Neural cell (in vitro differentiated cells): ENCODE measurements around the gene LARGE1. TPM values are rescaled to one million over a fixed set of nuclear protein-coding genes. Genes with fewer than 3 reads are reported as not detected.

ENCODE experiments used
- H2AFZ ChIP-seq: fragments of 200-600, 300-800 bp; sonication (generic), shearing (Covaris generic); 2 replicates; pipeline ENCODE4 v1.6.0; 2014; ENCODE audit warnings: low read depth, mild to moderate bottlenecking, antibody characterized with exemption, low read length, moderate library complexity
- H3F3A ChIP-seq: fragments of 200-600 bp; shearing (Covaris generic); 2 replicates; pipeline ENCODE4 v1.6.1; 2016; ENCODE audit warnings: mild to moderate bottlenecking, moderate library complexity, mixed read lengths, antibody characterized with exemption, low read length; ENCODE audit not compliant: insufficient read depth, poor library complexity, severe bottlenecking
- H3K27ac ChIP-seq: fragments of 200-600, 300-800 bp; sonication (generic), shearing (Covaris generic); 2 replicates; pipeline ENCODE4 v1.5.1; 2014; ENCODE audit warnings: mild to moderate bottlenecking, low read length, moderate library complexity
- H3K27me3 ChIP-seq: fragments of 300-800, 200-600 bp; sonication (generic), shearing (Covaris generic); 2 replicates; pipeline ENCODE4 v1.6.0; 2014; ENCODE audit warnings: mild to moderate bottlenecking, low read depth, low read length, moderate library complexity; ENCODE audit not compliant: insufficient read depth
- H3K36me3 ChIP-seq: fragments of 300-800, 200-600 bp; sonication (generic), shearing (Covaris generic); 2 replicates; pipeline ENCODE4 v1.5.1; 2014; ENCODE audit warnings: mild to moderate bottlenecking, antibody characterized with exemption, low read length, moderate library complexity; ENCODE audit not compliant: insufficient read depth
- H3K4me2 ChIP-seq: fragments of 300-800, 200-600 bp; sonication (generic), shearing (Covaris generic); 2 replicates; pipeline ENCODE4 v1.6.0; 2014; ENCODE audit warnings: mild to moderate bottlenecking, low read length
- H3K4me3 ChIP-seq: fragments of 300-800, 200-600 bp; sonication (generic), shearing (Covaris generic); 2 replicates; pipeline ENCODE4 v1.5.1; 2014; ENCODE audit warnings: mild to moderate bottlenecking, low read length, moderate library complexity
- H3K79me2 ChIP-seq: fragments of 200-600 bp; shearing (Covaris generic); replicated peaks from 2 replicates; pipeline ENCODE4 v1.6.0; 2014; ENCODE audit warnings: mild to moderate bottlenecking, low read length, moderate library complexity; ENCODE audit not compliant: insufficient read depth
- H3K9ac ChIP-seq: fragments of 300-800, 200-600 bp; sonication (generic), shearing (Covaris generic); 2 replicates; pipeline ENCODE4 v1.6.1; 2016; ENCODE audit warnings: mild to moderate bottlenecking, low read length, mixed read lengths
- H3K9me2 ChIP-seq: fragments of 200-600 bp; shearing (Covaris generic); 2 replicates; pipeline ENCODE4 v1.6.1; 2016; ENCODE audit warnings: mild to moderate bottlenecking, low read length, mixed read lengths; ENCODE audit not compliant: insufficient read depth
- H3K9me3 ChIP-seq: fragments of 200-600, 300-800 bp; sonication (generic), shearing (Covaris generic); 2 replicates; pipeline ENCODE4 v1.6.1; 2016; ENCODE audit warnings: mild to moderate bottlenecking, mixed run types, low read length, moderate library complexity, mixed read lengths
- H4K20me1 ChIP-seq: fragments of 200-600 bp; shearing (Covaris generic); 2 replicates; pipeline ENCODE4 v1.6.1; 2016; ENCODE audit warnings: mild to moderate bottlenecking, mixed run types; ENCODE audit not compliant: insufficient read depth
- CTCF ChIP-seq: fragments of 450-650 bp; IDR thresholded peaks from 2 replicates; pipeline ENCODE4 v1.5.1; 2014; ENCODE audit warnings: antibody characterized with exemption, mild to moderate bottlenecking, moderate library complexity; ENCODE audit not compliant: poor library complexity, severe bottlenecking
- EP300 ChIP-seq: fragments of 450-650 bp; conservative IDR thresholded peaks from 2 replicates; pipeline ENCODE4 v1.6.1; 2014; ENCODE audit warnings: antibody characterized with exemption, mild to moderate bottlenecking, moderate library complexity; ENCODE audit not compliant: poor library complexity, severe bottlenecking
- EZH2 ChIP-seq: fragments of 200-600, 300-800 bp; shearing (Covaris generic), sonication (generic); IDR thresholded peaks from 2 replicates; pipeline ENCODE4 v1.6.1; 2014; ENCODE audit warnings: antibody characterized with exemption, low read length, borderline replicate concordance, mild to moderate bottlenecking; ENCODE audit not compliant: insufficient read depth, poor library complexity, severe bottlenecking
- MXI1 ChIP-seq: fragments of 450-650 bp; conservative IDR thresholded peaks from 2 replicates; pipeline ENCODE4 v1.6.1; 2014; ENCODE audit warnings: antibody characterized with exemption, mild to moderate bottlenecking; ENCODE audit not compliant: poor library complexity, severe bottlenecking
- POLR2AphosphoS5 ChIP-seq: IDR thresholded peaks from 2 replicates; pipeline ENCODE4 v1.6.1; 2012
- RAD21 ChIP-seq: fragments of 450-650 bp; conservative IDR thresholded peaks from 2 replicates; pipeline ENCODE4 v1.6.1; 2014; ENCODE audit warnings: antibody characterized with exemption, mild to moderate bottlenecking, moderate library complexity
- SMC3 ChIP-seq: fragments of 450-650 bp; conservative IDR thresholded peaks from 2 replicates; pipeline ENCODE4 v1.6.1; 2014; ENCODE audit warnings: antibody characterized with exemption, mild to moderate bottlenecking, moderate library complexity; ENCODE audit not compliant: poor library complexity
- TAF1 ChIP-seq: IDR thresholded peaks from 2 replicates; pipeline ENCODE4 v1.6.1; 2012; ENCODE audit warnings: low read depth
- polyA plus RNA-seq: library from polyadenylated mRNA; depleted of rRNA; stranded (reverse); fragments of >200 nt; gene quantifications from 2 replicates; pipeline ENCODE4 v1.2.3, GENCODE V29; 2014
- TF ChIP-seq, protein P1 (sequence below): IDR thresholded peaks from 2 replicates; pipeline ENCODE4 v1.6.1; 2012; ENCODE audit warnings: borderline replicate concordance

LARGE1 gene
- polyA plus RNA-seq, 1 donor from 2014 or later, result 27.5 TPM

GRCh38 chr22:33883961-33884808 is 36.1 kb downstream of the LARGE1 start:
- no peak overlapping the region for H3K4me3 ChIP-seq
- no peak overlapping the region for H2AFZ ChIP-seq
- no peaks in the 10 kb centered on the region for H3K27me3 ChIP-seq
- H3F3A ChIP-seq, result no peaks in the 10 kb centered on the region
- TF ChIP-seq RAD21 (no peak), EP300 (no peak), CTCF (no peak), EZH2 (no peak), SMC3 (no peak), POLR2AphosphoS5 (no peak), TAF1 (no peak), MXI1 (no peak)
- TF ChIP-seq, protein P1, sequence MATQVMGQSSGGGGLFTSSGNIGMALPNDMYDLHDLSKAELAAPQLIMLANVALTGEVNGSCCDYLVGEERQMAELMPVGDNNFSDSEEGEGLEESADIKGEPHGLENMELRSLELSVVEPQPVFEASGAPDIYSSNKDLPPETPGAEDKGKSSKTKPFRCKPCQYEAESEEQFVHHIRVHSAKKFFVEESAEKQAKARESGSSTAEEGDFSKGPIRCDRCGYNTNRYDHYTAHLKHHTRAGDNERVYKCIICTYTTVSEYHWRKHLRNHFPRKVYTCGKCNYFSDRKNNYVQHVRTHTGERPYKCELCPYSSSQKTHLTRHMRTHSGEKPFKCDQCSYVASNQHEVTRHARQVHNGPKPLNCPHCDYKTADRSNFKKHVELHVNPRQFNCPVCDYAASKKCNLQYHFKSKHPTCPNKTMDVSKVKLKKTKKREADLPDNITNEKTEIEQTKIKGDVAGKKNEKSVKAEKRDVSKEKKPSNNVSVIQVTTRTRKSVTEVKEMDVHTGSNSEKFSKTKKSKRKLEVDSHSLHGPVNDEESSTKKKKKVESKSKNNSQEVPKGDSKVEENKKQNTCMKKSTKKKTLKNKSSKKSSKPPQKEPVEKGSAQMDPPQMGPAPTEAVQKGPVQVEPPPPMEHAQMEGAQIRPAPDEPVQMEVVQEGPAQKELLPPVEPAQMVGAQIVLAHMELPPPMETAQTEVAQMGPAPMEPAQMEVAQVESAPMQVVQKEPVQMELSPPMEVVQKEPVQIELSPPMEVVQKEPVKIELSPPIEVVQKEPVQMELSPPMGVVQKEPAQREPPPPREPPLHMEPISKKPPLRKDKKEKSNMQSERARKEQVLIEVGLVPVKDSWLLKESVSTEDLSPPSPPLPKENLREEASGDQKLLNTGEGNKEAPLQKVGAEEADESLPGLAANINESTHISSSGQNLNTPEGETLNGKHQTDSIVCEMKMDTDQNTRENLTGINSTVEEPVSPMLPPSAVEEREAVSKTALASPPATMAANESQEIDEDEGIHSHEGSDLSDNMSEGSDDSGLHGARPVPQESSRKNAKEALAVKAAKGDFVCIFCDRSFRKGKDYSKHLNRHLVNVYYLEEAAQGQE, result no peak
- H3K9ac ChIP-seq, result no peak overlapping the region
- no peaks in the 10 kb centered on the region for H3K9me3 ChIP-seq
- H3K36me3 ChIP-seq, result no peaks in the 10 kb centered on the region
- no peaks in the 10 kb centered on the region for H3K79me2 ChIP-seq
- H3K9me2 ChIP-seq, result no peaks in the 10 kb centered on the region
- no peak overlapping the region for H3K27ac ChIP-seq
- H4K20me1 ChIP-seq, result no peaks in the 10 kb centered on the region
- no peak overlapping the region for H3K4me2 ChIP-seq

- no peak overlapping the region for H3K9ac ChIP-seq
- H3K27ac ChIP-seq, result no peak overlapping the region
- H2AFZ ChIP-seq, result no peak overlapping the region
- H4K20me1 ChIP-seq, result no peaks in the 10 kb centered on the region
- no peaks in the 10 kb centered on the region for H3K79me2 ChIP-seq
- H3K9me2 ChIP-seq, result no peaks in the 10 kb centered on the region
- H3F3A ChIP-seq, result no peaks in the 10 kb centered on the region
- H3K27me3 ChIP-seq, result no peaks in the 10 kb centered on the region
- no peaks in the 10 kb centered on the region for H3K9me3 ChIP-seq
- no peak overlapping the region for H3K4me2 ChIP-seq
- H3K36me3 ChIP-seq, result no peaks in the 10 kb centered on the region
- H3K4me3 ChIP-seq, result no peak overlapping the region
- TF ChIP-seq RAD21 (no peak), EZH2 (no peak), SMC3 (no peak), POLR2AphosphoS5 (no peak), MXI1 (no peak), TAF1 (no peak), EP300 (no peak), CTCF (no peak)
- TF ChIP-seq, protein P1, result no peak
Measured at GRCh38 chr22:33883561-33883960, 36.7 kb downstream of the LARGE1 start.
